ENCODE data around the gene ZNF514. TPM values are rescaled to one million over a fixed set of nuclear protein-coding genes. Genes with fewer than 3 reads are reported as not detected.
A peak's percentile ranks its signal among the peaks of the same experiment; 100 is the strongest.

Gene ZNF514
- total RNA-seq, result 10.8 and 12.6 TPM in 2 replicates

DNA sequence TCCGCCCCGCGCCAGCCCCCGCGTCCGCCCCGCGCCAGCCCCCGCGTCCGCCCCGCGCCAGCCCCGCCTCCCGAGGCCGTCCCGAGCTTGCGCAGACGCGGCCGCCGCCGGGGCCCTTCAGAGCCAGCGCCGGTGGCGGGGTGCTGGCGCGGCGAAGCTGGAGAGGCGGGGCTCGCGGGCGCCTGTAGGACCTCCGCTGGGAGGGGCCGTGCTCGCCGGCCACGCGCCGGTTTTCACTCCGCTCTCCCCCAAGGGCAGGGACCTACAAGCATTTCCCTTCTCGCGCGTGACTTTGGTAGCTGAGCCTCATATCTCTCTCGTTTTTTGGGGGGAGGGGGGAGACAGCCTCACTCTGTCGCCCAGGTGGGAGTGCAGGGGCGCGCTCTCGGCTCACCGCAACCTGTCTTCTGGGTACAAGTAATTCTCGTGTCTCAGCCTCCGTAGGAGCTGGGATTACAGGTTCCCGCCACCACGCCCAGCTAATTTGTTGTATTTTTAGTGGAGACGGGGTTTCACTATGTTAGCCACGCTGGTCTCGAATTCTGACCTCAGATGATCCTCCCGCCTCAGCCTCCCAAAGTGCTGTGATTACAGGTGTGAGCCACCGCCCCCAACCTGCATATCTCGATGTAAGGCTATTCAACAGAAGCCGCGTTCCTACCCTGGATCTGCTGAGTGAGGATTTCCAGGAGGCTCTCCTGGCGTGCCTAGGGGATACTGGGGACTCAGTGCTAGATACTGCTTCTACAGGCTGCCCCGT is at the start of gene ZNF514:
Gene ZNF514, minus strand, starts transcription at position 159 of the 760 bp plus-strand sequence. CDS start 6,595 bp downstream, outside the sequence.
- H3K4me3 ChIP-seq (ENCODE audit: low read depth, low read length), result peak within 1 kb of the TSS; percentile 81
- no peak for TF ChIP-seq CTCF (IDR thresholded peaks at IDR 0.05; ENCODE audit: insufficient read depth, low read depth, low read length)
- DNase-seq (ENCODE audit: low read depth), result peak; percentile 77

DNA sequence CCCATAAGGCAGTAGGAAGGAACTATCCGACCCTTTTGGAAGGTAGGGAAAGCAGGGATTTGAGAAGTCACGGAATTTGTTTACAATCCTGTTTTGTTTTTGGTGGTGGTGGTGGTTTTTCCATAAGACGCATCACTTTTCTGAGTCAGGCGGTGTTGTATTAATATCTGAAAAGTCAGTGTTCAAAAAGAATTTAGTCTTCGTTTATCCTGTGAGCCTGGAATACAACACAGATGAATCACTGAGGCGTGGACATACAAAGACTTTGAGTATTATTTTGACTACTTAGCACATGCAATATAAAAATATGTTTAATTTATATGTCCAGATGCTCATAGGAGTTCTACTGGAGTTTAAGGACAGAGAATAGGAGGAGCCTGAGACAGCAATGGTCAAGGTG is 48.5 kb upstream of the ZNF514 start:
- DNase-seq (ENCODE audit: low read depth), result no peak
- no peak for TF ChIP-seq CTCF (IDR thresholded peaks at IDR 0.05; ENCODE audit: insufficient read depth, low read depth, low read length)
- H3K4me3 ChIP-seq (ENCODE audit: low read depth, low read length), result peak overlapping the region; percentile 82

DNA sequence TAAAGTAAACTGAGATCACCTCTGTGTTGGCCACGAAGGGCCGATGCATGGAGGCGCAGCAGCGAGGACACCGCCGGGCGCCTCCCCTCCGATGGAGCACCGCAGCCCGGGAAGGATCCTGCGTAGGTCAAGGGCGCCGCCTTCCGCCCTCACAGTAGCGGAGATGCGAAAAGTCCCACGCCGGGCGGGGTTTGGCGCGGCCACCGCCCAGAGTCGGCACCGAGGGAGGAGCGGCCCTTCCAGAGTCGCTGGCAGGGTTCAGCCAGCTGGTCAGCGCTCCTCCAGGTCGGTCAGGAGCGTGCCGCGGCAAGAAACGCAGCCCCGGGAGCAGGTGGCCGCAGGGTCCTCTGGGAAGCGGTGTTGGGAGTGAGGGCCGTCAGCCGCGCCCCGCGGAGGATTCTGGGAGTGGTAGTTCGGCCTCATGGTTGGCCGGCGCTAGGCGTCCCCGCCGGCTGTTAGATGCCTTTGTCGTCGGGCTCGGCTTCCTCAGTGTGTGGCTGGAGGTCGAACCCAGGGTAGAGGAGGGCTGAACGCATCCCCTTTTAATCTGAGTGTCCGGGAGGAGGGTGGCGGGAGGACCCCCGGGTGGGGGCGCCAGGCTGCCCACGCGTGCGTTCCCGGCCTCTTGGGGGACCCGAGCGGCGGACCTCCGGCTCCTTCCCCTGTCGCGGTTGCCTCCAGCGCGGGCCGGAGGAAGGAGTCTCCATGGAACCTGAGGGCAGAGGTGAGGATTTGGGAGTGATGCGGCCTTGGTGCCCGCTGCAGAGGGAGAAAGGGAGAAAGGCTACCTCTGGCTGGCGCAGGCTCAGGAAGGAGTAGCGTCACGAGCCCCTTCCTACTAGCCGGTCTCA is 47.7 kb upstream of the ZNF514 start, which contains the start of gene ZNF892:
Gene ZNF892, plus strand, starts transcription at position 411 of the 851 bp plus-strand sequence. Its CDS starts 295 bp downstream, at position 706.
- TF ChIP-seq CTCF (IDR thresholded peaks at IDR 0.05; ENCODE audit: insufficient read depth, low read depth, low read length), result peak; percentile 32
- peak within 1 kb of the TSS; percentile 82 for H3K4me3 ChIP-seq (ENCODE audit: low read depth, low read length)
- peak; percentile 89 for DNase-seq (ENCODE audit: low read depth)

DNA sequence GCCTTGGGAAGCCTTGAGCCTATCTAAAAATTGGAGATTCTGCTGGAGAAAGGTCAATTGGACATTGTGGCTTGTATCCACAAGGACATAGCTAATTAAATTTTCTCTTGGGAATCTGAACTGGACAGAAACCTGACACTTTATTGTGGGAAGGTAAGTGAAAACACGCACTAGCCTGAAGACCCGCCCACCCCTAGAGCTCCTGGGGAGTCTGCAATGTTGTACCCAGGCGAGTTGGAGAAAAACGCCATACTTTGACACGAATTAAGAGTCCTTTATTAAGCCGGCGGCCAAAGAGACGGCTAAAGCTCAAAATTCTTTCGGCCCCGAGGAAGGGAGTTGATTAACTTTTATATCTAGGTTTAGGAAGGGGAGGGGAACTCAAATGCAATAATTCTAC is 46.4 kb upstream of the ZNF514 start:
- no peak overlapping the region for H3K4me3 ChIP-seq (ENCODE audit: low read depth, low read length)

DNA sequence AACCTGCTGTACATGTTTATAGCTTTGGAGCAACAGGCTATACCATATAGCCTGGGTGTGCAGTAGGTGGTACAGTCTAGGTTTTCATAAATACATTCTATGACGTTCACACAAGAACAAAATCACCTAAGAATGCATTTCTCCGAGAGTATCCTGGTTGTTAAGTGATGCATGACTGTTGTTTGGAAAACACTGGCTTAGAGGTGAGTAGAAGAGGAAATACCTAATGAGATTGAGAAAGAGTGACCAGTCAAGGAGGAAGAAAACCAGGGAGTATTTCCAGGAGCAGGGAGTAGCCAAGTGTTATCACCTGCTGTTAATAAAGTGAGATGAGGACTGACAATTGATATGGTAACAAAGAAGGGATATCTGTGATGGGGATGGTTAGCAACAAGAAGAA is 44.7 kb upstream of the ZNF514 start:
- DNase-seq (ENCODE audit: low read depth), result no peak
- TF ChIP-seq CTCF (IDR thresholded peaks at IDR 0.05; ENCODE audit: insufficient read depth, low read depth, low read length), result no peak
- H3K4me3 ChIP-seq (ENCODE audit: low read depth, low read length), result no peak overlapping the region

More for the DNA sequence above, 46.4 kb upstream of the ZNF514 start:
- TF ChIP-seq CTCF (IDR thresholded peaks at IDR 0.05; ENCODE audit: insufficient read depth, low read depth, low read length), result no peak
- no peak for DNase-seq (ENCODE audit: low read depth)

DNA sequence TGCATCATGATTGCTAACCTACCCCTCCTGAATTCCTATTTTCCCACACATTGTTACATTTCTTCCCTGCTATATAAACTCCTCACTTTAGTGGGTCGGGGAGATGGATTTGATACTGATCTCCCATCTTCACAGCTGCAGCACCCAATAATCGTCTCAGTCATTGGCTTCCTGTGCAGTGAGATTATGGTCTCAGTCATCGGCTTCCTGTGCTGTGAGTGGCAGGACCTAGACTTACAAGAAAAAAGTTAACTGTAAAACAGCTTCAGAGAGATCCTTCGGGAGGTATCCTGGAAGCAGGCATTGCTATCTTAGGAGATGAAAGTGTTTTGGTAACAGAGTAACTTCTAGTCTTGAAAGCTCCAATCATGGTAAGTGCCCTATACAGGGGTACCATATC is 44.3 kb upstream of the ZNF514 start:
- no peak overlapping the region for H3K4me3 ChIP-seq (ENCODE audit: low read depth, low read length)
- no peak for DNase-seq (ENCODE audit: low read depth)
- no peak for TF ChIP-seq CTCF (IDR thresholded peaks at IDR 0.05; ENCODE audit: insufficient read depth, low read depth, low read length)
